NCI-H446 treated with DMSO at 0.1 percent for 48 hours (cell line): Measurements from ENCODE around the gene ADAMTSL2.

ENCODE experiments used
- DNase-seq: peaks from one replicate; lab custom pipeline; 2025; lab: John Stamatoyannopoulos, UW

Gene ADAMTSL2

DNA sequence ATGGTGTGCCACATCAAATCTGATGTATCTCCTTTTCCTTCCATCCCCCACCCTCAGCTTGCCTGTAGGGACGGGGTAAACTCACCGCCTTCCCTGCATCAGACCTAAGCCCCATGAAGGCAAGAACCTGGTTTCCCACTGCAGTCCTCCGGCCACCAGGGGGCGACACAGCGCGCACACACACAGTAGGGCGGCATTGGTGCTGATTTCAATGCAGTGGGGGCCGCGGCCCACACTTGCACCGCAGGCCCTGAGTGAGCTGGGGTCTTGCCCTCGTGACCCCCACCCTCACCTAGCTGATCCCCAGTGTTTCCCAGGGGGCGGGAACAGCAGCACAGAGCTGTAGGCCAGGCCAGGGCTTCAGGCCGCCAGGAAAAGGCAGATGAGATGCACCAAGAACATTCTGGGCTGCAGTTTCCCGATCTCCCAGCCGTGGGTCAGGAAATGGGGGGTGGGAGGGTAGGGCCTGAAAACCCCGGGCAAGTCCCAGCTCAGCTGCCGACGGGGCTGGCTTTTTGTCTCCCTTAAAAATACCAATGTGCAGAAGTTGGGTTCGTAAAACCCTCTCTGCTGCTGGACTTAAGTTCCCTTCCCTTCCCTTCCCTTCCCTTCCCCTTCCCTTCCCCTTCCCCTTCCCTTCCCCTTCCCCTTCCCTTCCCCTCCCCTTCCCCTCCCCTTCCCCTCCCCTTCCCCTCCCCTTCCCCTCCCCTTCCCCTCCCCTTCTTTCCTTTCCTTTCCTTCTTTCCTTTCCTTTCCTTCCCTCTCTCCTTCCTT lies 55.1 kb downstream of the ADAMTSL2 start:
- DNase-seq: no peak

DNA sequence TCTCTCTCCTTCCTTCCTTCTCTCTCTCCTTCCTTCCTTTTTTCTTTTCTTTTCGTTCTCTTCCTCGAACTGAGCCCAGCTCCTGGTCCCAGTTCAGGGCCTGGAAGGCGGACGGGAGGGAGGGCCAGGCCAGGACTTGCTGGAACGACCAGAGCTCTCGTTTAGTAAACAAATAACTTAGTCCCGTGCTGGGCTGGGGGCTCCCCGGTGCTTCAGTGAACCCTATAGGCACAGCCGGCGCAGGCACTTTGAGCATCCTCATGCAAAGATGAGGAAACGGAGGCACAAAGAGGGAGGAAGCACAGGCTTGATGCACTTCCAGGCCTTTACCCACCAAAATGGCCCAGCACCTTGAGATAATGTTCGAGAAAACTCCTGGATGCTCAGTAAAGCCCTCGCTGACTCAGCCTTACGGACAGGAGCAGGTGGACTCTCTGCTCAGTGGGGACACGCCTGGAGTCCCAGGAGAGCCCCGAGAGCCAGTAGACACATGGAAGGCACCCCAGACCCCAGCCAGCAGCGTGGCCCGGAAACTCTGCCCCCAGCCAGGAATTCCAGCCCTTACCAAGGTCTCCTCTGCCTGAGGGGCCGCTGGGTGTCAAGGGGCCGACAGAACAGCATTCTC lies 55.8 kb downstream of the ADAMTSL2 start:
- DNase-seq: no peak

DNA sequence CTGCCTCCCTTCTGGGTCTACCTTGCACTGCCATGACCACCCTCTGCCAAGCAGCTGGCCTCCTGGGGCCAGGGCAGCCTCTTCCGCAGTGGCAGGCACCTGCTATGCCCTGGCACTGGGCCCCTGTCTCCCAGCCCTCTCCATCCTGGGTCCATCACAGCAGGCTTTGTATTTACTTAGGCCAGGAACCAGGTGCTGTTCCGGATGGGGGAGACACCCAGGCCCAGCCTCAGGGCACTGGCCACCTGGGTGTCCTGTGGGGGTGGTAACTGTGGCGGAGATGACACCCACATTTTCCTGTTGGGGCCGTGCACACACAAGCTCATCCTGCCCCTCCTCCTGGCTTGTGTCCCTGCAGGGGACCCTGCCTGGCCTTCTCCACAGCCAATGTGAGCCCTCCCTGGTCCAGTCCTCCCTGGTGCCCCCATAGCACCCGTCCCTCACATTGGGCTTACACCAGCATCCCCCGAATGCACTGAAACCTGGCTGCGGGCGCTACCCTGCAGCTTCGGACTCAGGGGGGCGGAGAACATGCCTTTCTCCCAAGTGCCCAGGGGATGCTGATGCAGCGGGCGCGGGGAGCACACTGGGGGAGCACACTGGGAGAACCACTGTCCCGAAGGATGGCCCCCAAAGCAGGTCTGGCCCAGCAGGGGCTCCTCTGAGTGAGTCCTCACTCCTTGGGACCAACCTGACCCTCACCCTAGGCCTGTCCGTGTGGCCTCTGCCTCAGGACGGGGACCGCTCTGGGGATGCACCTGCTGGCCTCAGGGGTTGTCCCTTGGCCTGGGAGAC lies 56.8 kb downstream of the ADAMTSL2 start:
- DNase-seq: no peak

DNA sequence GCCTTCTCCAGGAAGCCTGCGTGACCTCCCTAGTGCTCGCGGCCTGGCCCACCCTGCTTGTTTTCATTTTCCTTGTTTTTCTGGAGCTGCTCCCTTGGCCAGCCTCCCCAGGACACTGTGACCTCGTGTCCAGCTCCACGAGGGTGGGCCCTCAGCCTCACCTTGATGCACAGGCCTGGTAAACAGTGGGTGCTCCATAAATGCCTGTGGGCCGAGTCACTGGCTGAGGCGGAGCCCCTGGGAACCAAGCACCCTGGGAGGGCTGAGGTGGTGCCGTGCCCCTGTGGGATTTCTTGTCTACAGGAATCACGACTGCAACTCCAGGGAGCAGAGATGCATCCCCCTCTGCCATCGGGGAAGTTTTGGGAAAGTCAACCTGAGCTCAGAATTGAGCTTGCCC lies 57.5 kb downstream of the ADAMTSL2 start:
- no peak for DNase-seq

DNA sequence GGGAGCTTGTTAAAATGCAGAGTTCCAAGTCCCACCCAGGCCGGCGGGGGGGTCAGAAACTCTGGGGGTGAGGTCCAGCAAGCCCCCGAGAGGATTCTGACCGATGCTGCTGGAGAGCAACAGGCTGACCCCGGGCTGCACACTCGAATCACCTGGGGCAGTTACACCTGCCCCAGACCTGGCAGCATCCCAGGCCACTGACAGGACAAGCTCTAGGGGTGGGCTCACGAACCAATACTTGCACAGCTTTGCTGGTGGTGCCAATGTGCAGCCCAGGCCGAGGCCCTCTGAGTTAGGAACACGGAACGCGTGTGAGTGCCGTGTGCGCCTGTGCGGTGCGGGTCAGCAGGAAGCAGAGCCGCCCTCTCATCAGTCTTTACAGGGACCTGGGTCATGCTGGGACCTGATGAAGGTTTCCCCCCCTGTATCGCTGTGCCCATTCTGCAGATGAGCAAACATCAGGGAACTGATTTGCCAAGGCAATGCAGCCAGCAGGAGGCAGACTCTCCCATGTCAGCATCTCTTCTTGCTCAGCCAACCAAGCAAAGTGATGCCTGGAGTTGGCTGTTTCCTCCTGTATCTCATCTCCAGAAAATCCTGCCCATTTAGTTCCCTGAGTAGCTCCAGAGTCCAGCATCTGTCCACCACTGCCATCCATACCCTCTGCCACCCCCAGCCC lies 58.4 kb downstream of the ADAMTSL2 start:
- no peak for DNase-seq

DNA sequence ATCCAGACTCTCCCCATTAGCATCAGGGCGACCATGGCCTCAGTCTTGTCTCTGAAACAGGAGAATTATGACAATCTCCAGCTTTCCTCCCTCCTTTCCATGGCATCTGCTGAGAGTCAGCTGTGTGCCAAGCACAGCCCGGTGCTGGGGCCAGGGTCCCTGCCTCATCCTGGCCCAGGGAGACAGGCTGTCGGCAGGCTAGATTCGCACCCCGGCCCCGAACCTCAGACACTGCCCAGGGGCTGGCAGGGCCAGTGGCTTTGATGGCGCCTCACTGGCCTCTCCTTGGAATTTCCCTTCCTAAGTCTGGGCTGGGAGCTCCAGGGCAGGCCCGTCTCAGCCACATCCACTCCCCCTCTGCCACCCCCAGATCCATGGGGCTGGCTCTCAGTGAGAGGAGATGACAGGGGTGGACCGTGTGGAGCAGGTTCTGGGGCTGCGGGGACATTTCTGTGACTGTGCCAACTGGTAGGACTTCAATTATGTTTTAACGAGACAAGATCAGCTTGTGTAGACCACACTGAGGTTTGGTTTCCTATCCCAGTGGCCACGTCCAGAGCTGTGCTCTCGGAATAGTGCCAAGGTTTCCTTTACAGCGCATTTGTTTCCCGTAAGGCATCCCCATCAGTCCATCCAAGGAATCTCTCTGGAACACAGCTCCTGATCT lies 59.2 kb downstream of the ADAMTSL2 start:
- no peak for DNase-seq

DNA sequence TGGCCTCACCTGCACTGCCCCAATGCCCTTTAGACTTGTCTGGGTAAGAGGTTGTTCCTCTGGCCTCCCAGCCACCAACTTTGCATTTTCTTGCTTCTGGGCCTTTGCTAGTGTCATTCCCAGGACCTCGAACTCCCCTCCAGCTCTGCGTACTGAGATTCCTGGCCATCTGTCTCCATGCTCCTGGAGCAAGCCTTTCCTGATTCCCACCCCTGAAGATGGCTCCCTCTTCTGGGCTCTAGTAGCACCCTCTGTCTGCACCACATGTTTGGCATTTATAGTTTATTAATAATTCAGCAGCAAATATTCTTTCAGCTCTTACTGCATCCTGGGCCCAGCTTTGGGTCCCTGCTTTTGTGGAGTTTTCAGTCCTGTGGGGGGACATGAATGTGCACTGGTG lies 59.8 kb downstream of the ADAMTSL2 start:
- no peak for DNase-seq

DNA sequence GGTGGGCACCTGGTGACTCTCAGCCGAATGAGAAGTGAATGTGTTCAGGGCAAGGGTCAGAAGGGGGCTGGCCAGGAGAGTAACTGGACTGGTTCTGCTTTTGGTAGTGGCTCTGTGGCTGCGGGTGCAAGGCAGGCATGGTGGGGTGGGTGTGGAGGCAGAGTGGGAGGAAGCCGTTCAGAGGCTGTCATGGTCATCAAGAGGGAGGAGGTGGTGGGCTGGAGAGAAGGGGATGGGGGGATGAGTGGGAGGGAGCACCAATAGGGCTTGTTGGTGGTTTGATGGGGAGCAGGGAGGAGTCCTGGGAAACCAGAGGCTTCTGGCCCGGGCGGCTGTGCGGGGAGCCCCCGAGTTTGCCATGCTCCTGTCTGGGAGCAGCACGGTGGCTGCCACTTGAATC lies 61.4 kb downstream of the ADAMTSL2 start:
- DNase-seq: no peak

DNA sequence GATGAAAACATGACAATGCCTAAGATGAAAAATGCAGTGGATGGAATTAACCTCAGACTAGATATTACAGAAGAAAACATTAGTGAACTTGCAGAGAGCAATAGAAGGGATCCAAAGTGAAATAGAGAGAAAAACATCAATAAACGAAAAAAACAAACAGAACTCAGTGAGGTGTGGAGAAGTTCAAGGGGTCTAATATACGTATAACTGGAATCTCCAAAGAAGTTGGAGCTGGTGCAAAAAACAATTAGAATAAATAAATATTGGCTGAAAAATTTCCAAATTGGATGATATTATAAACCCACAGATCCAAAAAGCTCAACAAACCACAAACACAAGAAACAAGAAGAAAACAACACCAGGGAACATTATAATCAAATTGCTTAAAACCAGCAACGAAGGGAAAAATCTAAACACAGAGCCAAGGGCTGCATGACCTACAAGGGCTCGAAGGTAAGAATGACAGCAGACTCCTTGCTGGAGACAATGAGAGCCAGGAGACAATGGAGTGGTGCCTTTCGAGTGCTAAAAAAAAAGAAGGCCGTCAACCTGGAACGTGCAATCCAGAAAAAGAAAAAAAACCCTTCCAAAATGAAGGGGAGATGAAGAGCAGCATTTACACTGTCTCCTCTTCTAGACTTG lies 62.9 kb downstream of the ADAMTSL2 start:
- no peak for DNase-seq

DNA sequence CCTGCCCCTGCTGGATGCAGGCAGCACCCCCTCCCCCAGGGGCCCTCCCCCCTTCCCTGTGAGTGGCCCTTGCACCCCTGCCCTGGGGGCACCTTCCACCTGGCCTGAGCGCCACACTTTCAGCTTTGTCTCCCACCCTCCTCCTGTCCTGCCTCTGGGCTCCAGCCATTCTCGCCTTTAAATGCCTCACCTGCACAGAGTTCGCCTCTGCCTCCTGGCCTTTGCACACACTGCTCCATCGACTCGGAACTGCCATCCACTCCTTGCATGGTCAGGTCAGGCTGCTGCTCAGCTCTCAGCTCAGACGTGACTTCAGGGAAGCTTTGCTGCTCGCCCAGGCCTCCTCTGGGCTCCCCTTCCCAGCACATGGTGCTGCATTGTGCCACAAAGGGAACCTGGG lies 64.5 kb downstream of the ADAMTSL2 start:
- no peak for DNase-seq

DNA sequence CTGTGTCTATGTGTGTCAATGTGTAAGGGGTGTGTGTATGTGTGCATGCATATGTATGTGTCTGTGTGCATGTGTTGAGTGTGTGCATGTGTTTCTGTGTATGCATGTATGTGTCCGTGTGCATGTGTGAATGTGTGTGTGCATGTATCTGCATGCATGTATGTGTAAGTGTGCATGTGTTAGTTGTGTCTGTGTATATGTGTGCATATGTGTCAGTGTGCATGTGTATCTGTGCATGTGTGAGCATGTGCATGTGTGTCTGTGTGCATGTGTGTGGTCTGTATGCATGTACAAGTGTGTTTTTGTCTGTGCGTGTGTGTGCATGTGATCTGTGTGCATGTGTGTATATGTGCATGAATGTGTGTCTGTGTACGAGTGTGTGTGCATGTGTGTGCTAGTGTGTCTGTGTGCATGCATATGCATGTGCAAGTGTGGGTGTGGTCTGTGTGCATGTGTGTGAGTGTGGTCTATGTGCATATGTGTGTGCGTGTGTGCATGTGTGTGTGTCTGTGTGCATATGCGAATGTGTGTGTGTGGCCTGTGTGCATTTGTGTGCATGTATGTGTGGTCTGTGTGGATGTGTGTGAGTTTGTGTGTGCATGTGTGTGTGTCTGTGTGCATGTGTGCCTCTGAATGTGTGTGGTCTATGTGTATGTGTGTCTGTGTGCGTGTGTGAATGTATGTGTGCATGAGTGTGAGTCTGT lies 65.1 kb downstream of the ADAMTSL2 start:
- no peak for DNase-seq

DNA sequence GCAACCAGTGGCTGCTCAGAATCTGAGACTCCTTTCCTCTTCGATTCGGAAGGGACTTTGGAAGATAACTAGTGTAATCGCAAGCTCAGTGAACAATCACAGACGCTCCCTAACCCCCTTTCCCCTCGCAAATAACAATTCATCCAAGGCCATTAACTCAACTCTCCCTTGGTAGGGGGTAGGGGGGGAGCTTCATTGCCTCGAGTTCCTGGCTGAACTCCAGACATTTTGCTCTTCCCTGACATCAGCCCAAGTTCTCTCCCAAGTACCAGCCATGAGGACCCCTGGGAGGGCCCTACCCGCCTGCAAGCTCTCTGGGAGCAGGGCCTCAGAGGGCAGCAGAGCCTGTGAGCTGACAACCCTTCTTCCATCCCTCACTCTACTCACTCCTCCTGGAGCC lies 66.2 kb downstream of the ADAMTSL2 start:
- DNase-seq: no peak

DNA sequence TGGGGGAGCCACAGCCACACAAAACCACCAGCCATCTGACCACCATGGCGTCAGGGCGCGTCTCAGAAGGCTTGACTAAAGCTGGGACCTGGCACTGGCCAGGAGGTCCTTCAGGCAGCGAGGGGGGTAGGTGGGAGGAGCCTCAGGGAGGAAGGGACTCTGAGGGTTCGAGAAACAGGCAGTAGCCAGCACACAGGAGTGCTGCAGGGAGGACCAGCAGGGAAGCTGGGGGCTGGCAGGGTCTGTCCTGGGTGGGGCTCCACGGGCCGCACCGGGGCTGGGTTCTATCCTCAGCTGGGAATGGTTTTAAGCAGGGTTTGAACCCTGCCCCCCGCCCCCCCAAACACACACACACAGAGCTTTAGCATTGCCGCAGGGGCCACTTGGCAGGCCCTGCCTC lies 67.2 kb downstream of the ADAMTSL2 start:
- DNase-seq: no peak

DNA sequence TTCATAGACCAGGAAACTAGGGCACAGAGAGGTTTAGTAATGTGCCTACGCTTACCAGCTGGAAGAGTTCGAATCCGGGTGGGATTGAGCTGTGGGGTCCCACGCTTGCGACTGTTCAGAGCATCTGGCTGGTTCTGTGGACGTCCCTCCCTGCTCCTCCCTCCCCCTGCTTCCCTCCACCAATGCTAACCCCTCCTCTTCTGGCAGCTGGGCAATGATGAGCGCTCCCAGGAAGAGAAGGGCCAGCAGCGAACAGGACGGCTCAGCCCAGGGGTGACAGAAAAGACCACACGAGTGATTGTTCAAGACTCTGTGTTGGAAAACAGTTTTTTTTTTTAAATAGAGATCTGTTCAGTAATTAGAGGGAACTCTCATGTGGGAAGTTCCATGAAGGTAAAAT lies 67.8 kb downstream of the ADAMTSL2 start:
- DNase-seq: no peak

DNA sequence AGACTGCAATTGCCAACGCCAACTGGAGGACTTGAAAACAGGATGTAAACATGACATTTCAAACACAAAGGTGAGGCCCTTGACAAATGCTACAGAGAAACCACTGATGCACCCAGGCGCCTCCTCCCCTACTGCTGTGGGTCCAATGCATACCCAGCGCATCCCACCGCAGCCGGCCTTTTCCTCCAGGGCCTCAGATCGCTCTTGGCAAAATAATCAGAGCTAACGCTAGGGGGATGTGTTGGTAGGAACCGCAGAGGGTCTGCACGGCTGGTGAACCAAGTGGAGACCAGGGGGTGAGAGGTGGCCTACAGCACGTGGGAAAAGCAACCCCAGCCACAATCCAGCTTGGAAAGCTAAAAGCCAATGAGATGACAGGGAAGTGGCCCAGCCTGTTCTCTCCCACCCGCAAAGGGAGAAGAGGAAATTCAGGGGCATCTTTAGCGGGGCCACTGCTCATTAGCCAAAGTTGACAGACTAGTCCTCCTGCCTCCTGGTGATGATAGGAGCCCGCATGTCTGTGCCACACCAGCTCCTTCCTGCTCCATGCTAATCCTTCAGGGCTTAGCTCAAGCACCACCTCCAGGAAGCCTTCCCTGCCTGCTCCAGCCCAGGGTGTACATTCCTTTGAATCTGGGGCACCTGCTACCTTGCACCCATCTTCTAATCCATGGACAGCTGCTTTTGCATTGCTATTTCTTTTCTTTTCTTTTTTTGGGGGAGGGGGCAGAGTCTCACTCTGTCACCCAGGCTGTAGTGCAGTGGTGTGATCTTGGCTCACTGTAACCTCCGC lies 68.8 kb downstream of the ADAMTSL2 start:
- DNase-seq: no peak

DNA sequence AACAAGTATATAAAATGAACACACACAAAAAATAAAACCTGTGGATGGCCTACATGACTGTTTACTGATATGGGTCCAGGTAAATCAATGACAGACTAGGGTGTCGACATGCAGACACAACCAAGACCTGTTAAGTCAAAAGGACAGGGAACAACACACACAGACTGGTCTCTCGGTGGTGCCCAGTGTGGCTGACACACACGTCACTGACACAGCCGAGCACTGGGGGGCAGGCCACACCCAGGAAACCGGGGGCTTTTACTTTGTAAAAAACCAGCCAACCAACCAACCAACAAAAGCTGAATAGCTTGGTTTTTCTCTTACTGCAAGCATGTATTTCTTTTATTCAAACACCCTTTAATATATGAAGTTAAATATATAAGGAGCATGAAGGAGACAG lies 69.7 kb downstream of the ADAMTSL2 start:
- no peak for DNase-seq

DNA sequence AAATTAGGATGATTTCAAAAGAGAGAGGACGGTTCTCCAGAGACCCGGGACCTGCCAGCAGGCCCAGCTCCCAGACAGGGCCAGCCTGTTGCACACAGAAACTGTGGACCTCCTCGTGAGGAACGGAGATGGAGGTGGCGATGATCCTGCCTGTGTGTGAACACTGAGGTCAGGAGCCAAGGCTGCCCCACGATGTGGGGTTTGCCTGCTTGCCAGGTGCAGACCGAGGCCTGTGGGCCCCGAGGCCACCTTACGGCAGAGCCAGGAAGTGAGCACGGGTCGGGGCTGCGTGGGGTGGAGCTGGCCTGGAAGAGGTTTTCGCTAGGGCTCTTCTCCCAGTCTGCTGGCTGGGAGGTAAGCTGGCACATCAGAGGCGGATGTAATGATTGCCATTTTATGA lies 70.4 kb downstream of the ADAMTSL2 start:
- DNase-seq: no peak

DNA sequence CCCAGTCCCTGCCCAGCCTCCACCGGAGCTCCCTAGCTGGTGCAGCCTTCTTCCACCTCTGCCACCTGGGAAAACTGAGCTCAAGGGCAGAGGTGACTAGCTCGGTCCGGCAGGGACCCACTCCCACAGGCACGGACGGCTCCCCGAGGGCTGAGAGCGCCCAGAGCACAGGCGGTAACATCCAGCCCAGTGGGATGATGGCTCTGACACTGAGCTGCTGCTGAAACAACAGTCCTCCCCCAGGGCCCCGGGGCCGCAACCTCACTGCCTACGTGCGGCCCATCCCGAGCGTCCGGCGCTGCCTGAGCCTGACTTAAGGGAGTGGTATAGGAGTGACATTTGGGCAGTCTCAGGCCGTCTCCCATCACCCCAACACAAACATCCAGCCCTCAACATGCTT lies 70.9 kb downstream of the ADAMTSL2 start:
- DNase-seq: no peak

DNA sequence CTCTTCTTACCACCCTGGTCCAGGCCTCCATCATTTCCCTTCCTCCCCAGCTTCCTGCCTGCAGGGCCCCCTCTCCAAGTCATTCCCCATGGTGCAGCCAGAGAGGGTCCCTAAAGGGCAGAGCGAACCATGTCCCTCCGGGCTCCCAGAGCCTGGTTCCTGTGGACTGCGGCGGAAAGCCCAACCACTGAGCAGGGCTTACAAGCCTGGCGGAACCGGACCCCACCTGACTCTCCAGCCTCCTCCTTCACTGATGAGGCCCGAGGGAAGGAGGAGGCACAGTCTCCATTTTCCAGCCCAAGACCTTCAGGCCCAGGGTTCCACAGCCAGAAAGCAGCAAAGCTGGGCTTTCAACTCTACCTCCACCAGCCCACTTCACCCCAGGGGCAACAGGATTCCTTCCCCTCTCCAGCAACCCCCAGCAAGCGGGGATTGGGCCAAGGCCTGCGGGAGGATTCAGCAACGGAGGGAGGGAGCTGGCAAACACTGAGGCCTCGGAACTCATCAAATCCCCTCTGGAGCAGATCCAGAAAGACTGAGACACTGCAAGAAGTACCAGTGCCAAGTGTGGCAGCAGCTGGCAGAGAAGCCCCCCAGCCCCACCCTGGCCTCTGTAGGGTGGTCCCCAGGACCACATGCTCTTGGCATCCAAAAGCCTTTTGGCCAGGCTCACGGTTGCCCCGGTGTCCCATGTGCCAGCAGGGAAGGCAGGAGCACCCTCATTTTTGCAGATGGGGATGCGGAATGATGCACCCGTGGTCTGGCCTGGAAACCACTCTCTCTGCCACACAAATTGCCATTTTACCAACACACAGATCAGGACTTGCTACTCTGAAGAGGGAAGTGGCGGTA lies 71.6 kb downstream of the ADAMTSL2 start:
- no peak for DNase-seq
